HepG2 (cell line): Measurements from ENCODE around the gene DDAH2. TPM values are rescaled to one million over a fixed set of nuclear protein-coding genes. Genes with fewer than 3 reads are reported as not detected.
A peak's percentile ranks its signal among the peaks of the same experiment; 100 is the strongest.

Source experiments
- ATF7-NPFF ChIP-seq: sonication (generic); formaldehyde crosslinking; IDR thresholded peaks from 2 replicates; pipeline ENCODE4 v1.8.1; 2023; ENCODE audit warnings: mild to moderate bottlenecking, low read depth, missing genetic modification reagents, moderate library complexity
- CAMTA2 ChIP-seq: sonication (generic); formaldehyde crosslinking; IDR thresholded peaks from 2 replicates; pipeline ENCODE4 v1.4.0; 2020; ENCODE audit warnings: mild to moderate bottlenecking, missing genetic modification reagents, borderline replicate concordance
- FOXK2 ChIP-seq: fragments of 450-650 bp; IDR thresholded peaks from 2 replicates; pipeline ENCODE4 v1.6.1; 2016
- HNRNPLL ChIP-seq: fragments of 200-400 bp; formaldehyde crosslinking; IDR thresholded peaks from 2 replicates; pipeline ENCODE4 v1.6.1; 2017; ENCODE audit warnings: mild to moderate bottlenecking, low read depth, low read length; ENCODE audit not compliant: poor library complexity, severe bottlenecking
- NFE2L2 ChIP-seq: fragments of 150-350 bp; IDR thresholded peaks from 2 replicates; pipeline ENCODE4 v1.6.1; 2014; ENCODE audit warnings: low read length
- RARA ChIP-seq: IDR thresholded peaks from 2 replicates; pipeline ENCODE4 v1.6.1; 2016; ENCODE audit warnings: missing genetic modification reagents, missing compliant biosample characterization
- RFX5 ChIP-seq: IDR thresholded peaks from 2 replicates; pipeline ENCODE4 v1.6.1; 2011; ENCODE audit warnings: low read depth, low read length, improper control_type of control experiment
- SIX1 ChIP-seq: sonication (generic); formaldehyde crosslinking; IDR thresholded peaks from 2 replicates; pipeline ENCODE4 v1.4.0; 2020; ENCODE audit warnings: missing genetic modification reagents, borderline replicate concordance
- SKI ChIP-seq: fragments of 450-650 bp; IDR thresholded peaks from one replicate; pipeline ENCODE4 v1.6.1; 2018; ENCODE audit warnings: mild to moderate bottlenecking; ENCODE audit not compliant: partially characterized antibody
- SP5 ChIP-seq: IDR thresholded peaks from 2 replicates; pipeline ENCODE4 v1.6.1; 2016; ENCODE audit warnings: low read depth, borderline replicate concordance
- ZKSCAN1 ChIP-seq: fragments of 150-350 bp; IDR thresholded peaks from 2 replicates; pipeline ENCODE4 v1.6.1; 2014; ENCODE audit warnings: low read length
- ZMYM4 ChIP-seq: sonication (generic); formaldehyde crosslinking; IDR thresholded peaks from 2 replicates; pipeline ENCODE4 v1.8.1; 2023; ENCODE audit warnings: mild to moderate bottlenecking, missing genetic modification reagents
- ZNF256 ChIP-seq: sonication (generic); formaldehyde crosslinking; conservative IDR thresholded peaks from 2 replicates; pipeline ENCODE4 v1.4.0; 2020; ENCODE audit warnings: missing genetic modification reagents
- ZNF33B ChIP-seq: sonication (generic); formaldehyde crosslinking; IDR thresholded peaks from 2 replicates; pipeline ENCODE4 v1.5.1; 2020; ENCODE audit warnings: mild to moderate bottlenecking, missing genetic modification reagents
- ZNF572 ChIP-seq: sonication (generic); formaldehyde crosslinking; IDR thresholded peaks from 2 replicates; pipeline ENCODE4 v1.5.1; 2020; ENCODE audit warnings: mild to moderate bottlenecking, missing genetic modification reagents
- ZNF589 ChIP-seq: sonication (generic); formaldehyde crosslinking; conservative IDR thresholded peaks from 2 replicates; pipeline ENCODE4 v1.8.0; 2022; ENCODE audit warnings: mild to moderate bottlenecking, moderate library complexity, missing genetic modification reagents
- ZNF839 ChIP-seq: sonication (generic); formaldehyde crosslinking; IDR thresholded peaks from 2 replicates; pipeline ENCODE4 v1.4.0; 2020; ENCODE audit warnings: missing genetic modification reagents, mild to moderate bottlenecking, borderline replicate concordance
- polyA plus RNA-seq, 8 experiments: library from polyadenylated mRNA; depleted of rRNA in 3 of 8; stranded (reverse) in 7 of 8; unstranded in 1 of 8; fragments of >200 nt; fragmentation: Illumina TruSeq in 4 of 8; extraction: Trizol in 4 of 8; gene quantifications; 2 replicates each; pipeline versions ENCODE4 v1.2.1 to v1.2.3, GENCODE V29; 2011 to 2016; ENCODE audit warnings: low read depth in 4 of 8, missing spikeins in 1 of 8, mixed read lengths in 1 of 8; ENCODE audit not compliant: insufficient read depth in 1 of 8
- total RNA-seq, 5 experiments: library from RNA; depleted of rRNA; stranded (reverse); fragments of >200 nt; fragmentation: Illumina TruSeq; extraction: Trizol; gene quantifications; 2 replicates each; pipeline ENCODE4 v1.2.3, GENCODE V29; 2016; ENCODE audit warnings: low read depth in 1 of 5
- TF ChIP-seq, protein P1 (sequence below): fragments of 450-650 bp; IDR thresholded peaks from 2 replicates; pipeline ENCODE4 v1.6.1; 2017
- TF ChIP-seq, protein P2 (sequence below): sonication (generic); formaldehyde crosslinking; IDR thresholded peaks from 2 replicates; pipeline ENCODE4 v1.4.0; 2020; ENCODE audit warnings: missing genetic modification reagents
- TF ChIP-seq, protein P3 (sequence below): sonication (generic); formaldehyde crosslinking; IDR thresholded peaks from 2 replicates; pipeline ENCODE4 v1.4.0; 2020; ENCODE audit warnings: missing genetic modification reagents
- TF ChIP-seq, protein P4 (sequence below): IDR thresholded peaks from 2 replicates; pipeline ENCODE4 v1.6.1; 2012; ENCODE audit warnings: inconsistent platforms
- TF ChIP-seq, protein P5 (sequence below): IDR thresholded peaks from 2 replicates; pipeline ENCODE4 v1.6.1; 2016
- TF ChIP-seq, protein P6 (sequence below): sonication (generic); formaldehyde crosslinking; IDR thresholded peaks from 2 replicates; pipeline ENCODE4 v1.5.0; 2020; ENCODE audit warnings: missing genetic modification reagents, mild to moderate bottlenecking, borderline replicate concordance

DDAH2 gene
- total and polyA plus RNA-seq, 2 of the 13 experiments (the other 11 are each of a cell fraction or from before 2014, with no cell fraction given) = 16.4 to 21.1 TPM

DNA sequence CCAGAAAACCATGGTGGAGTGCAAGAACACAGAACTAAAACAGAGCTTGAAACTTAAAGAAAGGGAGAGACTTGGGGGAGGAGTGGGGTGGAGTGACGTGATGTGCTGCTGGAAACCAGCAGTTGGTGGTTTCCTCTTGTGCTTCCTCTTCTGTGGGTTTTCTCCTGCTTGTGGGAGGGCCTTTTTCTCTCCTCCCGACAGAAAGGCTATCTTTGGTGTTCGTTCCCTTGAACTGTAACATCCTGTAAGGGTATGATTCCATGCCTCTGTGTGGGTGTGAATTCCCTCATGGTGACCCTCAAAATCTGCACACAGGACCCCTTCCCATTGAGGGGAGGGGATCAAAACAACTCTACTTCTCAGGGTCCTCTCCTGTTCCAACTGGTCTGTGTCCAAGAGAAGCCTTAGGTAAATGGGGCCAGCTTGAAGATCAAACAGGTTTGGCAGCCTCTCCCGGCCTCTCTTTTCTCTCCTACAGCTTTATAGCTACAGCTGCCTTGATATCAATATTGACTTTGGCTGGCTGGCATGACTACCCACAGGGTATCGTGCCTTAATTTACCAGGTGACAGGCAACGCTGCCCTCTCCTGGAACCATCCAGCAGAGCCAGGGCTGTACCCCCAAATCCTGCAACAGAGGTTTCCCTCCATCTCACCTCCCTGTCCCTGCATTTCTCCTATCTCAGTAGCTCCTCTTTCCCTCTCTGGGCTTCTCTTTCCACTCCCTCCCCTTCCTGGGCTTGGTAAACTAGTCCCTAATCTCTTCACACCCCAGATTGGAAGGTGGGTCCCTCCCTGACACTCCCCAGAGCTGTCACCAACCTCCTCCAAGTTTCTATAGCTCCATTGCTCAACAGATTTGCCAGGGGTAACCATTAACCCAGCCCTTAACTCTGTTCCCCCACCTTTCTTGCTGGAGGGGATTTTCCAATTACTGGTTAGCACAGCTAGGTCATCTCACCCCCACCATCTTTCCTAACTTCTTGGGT lies 9.2 kb upstream of the DDAH2 start (continued):
- no peak for TF ChIP-seq SKI
- peak; percentile 87 for TF ChIP-seq ZNF256 (CRISPR knock-in tag)
- TF ChIP-seq, protein P1, sequence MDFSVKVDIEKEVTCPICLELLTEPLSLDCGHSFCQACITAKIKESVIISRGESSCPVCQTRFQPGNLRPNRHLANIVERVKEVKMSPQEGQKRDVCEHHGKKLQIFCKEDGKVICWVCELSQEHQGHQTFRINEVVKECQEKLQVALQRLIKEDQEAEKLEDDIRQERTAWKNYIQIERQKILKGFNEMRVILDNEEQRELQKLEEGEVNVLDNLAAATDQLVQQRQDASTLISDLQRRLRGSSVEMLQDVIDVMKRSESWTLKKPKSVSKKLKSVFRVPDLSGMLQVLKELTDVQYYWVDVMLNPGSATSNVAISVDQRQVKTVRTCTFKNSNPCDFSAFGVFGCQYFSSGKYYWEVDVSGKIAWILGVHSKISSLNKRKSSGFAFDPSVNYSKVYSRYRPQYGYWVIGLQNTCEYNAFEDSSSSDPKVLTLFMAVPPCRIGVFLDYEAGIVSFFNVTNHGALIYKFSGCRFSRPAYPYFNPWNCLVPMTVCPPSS = no peak
- no peak; the same call in 1 of the 2 replicates for TF ChIP-seq ZNF33B (CRISPR knock-in tag)
- TF ChIP-seq RFX5 = no peak
- TF ChIP-seq ATF7-NPFF (CRISPR knock-in tag) = 0 out of 2 replicates have a peak, but pooled peaks have one; percentile 8
- TF ChIP-seq CAMTA2 (CRISPR knock-in tag) = peak; percentile 77; the same call in 1 of the 2 replicates
- TF ChIP-seq ZKSCAN1 = no peak
- TF ChIP-seq, protein P2, sequence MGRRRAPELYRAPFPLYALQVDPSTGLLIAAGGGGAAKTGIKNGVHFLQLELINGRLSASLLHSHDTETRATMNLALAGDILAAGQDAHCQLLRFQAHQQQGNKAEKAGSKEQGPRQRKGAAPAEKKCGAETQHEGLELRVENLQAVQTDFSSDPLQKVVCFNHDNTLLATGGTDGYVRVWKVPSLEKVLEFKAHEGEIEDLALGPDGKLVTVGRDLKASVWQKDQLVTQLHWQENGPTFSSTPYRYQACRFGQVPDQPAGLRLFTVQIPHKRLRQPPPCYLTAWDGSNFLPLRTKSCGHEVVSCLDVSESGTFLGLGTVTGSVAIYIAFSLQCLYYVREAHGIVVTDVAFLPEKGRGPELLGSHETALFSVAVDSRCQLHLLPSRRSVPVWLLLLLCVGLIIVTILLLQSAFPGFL = no peak
- peak; percentile 75 for TF ChIP-seq RARA
- TF ChIP-seq, protein P3, sequence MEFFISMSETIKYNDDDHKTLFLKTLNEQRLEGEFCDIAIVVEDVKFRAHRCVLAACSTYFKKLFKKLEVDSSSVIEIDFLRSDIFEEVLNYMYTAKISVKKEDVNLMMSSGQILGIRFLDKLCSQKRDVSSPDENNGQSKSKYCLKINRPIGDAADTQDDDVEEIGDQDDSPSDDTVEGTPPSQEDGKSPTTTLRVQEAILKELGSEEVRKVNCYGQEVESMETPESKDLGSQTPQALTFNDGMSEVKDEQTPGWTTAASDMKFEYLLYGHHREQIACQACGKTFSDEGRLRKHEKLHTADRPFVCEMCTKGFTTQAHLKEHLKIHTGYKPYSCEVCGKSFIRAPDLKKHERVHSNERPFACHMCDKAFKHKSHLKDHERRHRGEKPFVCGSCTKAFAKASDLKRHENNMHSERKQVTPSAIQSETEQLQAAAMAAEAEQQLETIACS = peak; percentile 31; the same call in 1 of the 2 replicates
- peak; percentile 46; the same call in 1 of the 2 replicates for TF ChIP-seq ZNF589
- peak; percentile 100 for TF ChIP-seq SP5 (CRISPR knock-in tag)
- no peak for TF ChIP-seq HNRNPLL
- TF ChIP-seq ZNF839 (CRISPR knock-in tag) = no peak
- no peak for TF ChIP-seq ZNF572 (CRISPR knock-in tag)
- TF ChIP-seq, protein P4, sequence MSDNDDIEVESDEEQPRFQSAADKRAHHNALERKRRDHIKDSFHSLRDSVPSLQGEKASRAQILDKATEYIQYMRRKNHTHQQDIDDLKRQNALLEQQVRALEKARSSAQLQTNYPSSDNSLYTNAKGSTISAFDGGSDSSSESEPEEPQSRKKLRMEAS = no peak
- TF ChIP-seq SIX1 (CRISPR knock-in tag) = peak; percentile 52; the same call in 1 of the 2 replicates
- TF ChIP-seq, protein P5, sequence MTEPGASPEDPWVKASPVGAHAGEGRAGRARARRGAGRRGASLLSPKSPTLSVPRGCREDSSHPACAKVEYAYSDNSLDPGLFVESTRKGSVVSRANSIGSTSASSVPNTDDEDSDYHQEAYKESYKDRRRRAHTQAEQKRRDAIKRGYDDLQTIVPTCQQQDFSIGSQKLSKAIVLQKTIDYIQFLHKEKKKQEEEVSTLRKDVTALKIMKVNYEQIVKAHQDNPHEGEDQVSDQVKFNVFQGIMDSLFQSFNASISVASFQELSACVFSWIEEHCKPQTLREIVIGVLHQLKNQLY (CRISPR knock-in tag) = peak; percentile 80
- TF ChIP-seq, protein P6, sequence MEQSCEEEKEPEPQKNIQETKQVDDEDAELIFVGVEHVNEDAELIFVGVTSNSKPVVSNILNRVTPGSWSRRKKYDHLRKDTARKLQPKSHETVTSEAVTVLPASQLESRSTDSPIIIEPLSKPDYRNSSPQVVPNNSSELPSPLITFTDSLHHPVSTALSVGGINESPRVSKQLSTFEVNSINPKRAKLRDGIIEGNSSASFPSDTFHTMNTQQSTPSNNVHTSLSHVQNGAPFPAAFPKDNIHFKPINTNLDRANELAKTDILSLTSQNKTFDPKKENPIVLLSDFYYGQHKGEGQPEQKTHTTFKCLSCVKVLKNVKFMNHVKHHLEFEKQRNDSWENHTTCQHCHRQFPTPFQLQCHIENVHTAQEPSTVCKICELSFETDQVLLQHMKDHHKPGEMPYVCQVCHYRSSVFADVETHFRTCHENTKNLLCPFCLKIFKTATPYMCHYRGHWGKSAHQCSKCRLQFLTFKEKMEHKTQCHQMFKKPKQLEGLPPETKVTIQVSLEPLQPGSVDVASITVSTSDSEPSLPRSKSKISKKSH (CRISPR knock-in tag) = no peak
- peak; percentile 52; the same call in 1 of the 2 replicates for TF ChIP-seq FOXK2
- TF ChIP-seq NFE2L2 = no peak
- TF ChIP-seq ZMYM4 (CRISPR knock-in tag) = peak; percentile 62; the same call in 1 of the 2 replicates
